Cardiac muscle cell (in vitro differentiated cells and primary cell): ENCODE measurements around the gene FLRT3. TPM values are rescaled to one million over a fixed set of nuclear protein-coding genes. Genes with fewer than 3 reads are reported as not detected.

Experiments used
- DNase-seq, 2 donors: peaks; one replicate each; pipeline versions ENCODE4 v3.0.0 to v3.0.0-alpha.2; 2010 to 2017; ENCODE audit warnings: low read depth in 1 of 2, low spot score in 1 of 2
- H3K27ac ChIP-seq: fragments of 200-600 bp; sonication (generic); 2 replicates; pipeline ENCODE4 v1.5.1; 2016
- H3K27me3 ChIP-seq: fragments of 200-600 bp; sonication (generic); 2 replicates; pipeline ENCODE4 v1.6.0; 2016; ENCODE audit warnings: control low read depth
- H3K36me3 ChIP-seq: fragments of 200-600 bp; sonication (generic); 2 replicates; pipeline ENCODE4 v1.5.1; 2016; ENCODE audit warnings: control low read depth
- H3K4me1 ChIP-seq: fragments of 200-600 bp; sonication (generic); 2 replicates; pipeline ENCODE4 v1.8.1; 2017; ENCODE audit warnings: low read depth, mild to moderate bottlenecking, mixed run types
- H3K4me3 ChIP-seq: fragments of 200-600 bp; sonication (generic); 2 replicates; pipeline ENCODE4 v1.5.1; 2016; ENCODE audit warnings: mild to moderate bottlenecking
- H3K9me3 ChIP-seq: fragments of 200-600 bp; sonication (generic); 2 replicates; pipeline ENCODE4 v1.5.1; 2017; ENCODE audit warnings: low read depth, mild to moderate bottlenecking, control low read depth
- CTCF ChIP-seq: IDR thresholded peaks from 2 replicates; pipeline ENCODE4 v1.5.1; 2012; ENCODE audit warnings: low read depth, mild to moderate bottlenecking, low read length
- polyA plus RNA-seq: library from polyadenylated mRNA; unstranded; fragments of >200 nt; fragmentation: Nextera tagmentation; extraction: Ambion mirVana; gene quantifications from 2 replicates; pipeline ENCODE4 v1.2.1, GENCODE V29; 2016
- total RNA-seq: library from RNA; depleted of rRNA; stranded (reverse); fragments of >200 nt; gene quantifications from 2 replicates; pipeline ENCODE4 v1.2.3, GENCODE V29; 2016

FLRT3 gene
- total and polyA plus RNA-seq, 2 experiments from 2014 or later = 3.2 to 5.4 TPM

GRCh38 chr20:14335052-14335451 lies 2.4 kb downstream of the FLRT3 start:
- no peak for DNase-seq
- Histone ChIP-seq H3K27me3 (no peaks in the 10 kb centered on the region), H3K4me3 (peak overlapping the region; percentile 43), H3K27ac (no peak overlapping the region), H3K36me3 (no peaks in the 10 kb centered on the region), H3K9me3 (no peaks in the 10 kb centered on the region), H3K4me1 (peaks cover 37% of the 10 kb centered on the region)
- no peak for TF ChIP-seq CTCF

- TF ChIP-seq CTCF = peak; percentile 23
- Histone ChIP-seq H3K4me1 (peaks cover 37% of the 10 kb centered on the region), H3K9me3 (no peaks in the 10 kb centered on the region), H3K27ac (no peak overlapping the region), H3K36me3 (no peaks in the 10 kb centered on the region), H3K27me3 (no peaks in the 10 kb centered on the region), H3K4me3 (peak overlapping the region; percentile 43)
- peak; percentile 30 to 75 for DNase-seq
Observed at GRCh38 chr20:14334306-14334930, 3.0 kb downstream of the FLRT3 start.

- no peak for DNase-seq
- no peaks in the 10 kb centered on the region for H3K9me3 ChIP-seq
- peaks cover 37% of the 10 kb centered on the region for H3K4me1 ChIP-seq
- H3K27ac ChIP-seq = no peak overlapping the region
- no peaks in the 10 kb centered on the region for H3K36me3 ChIP-seq
- H3K27me3 ChIP-seq = no peaks in the 10 kb centered on the region
- H3K4me3 ChIP-seq = peak overlapping the region; percentile 12
- TF ChIP-seq CTCF = no peak
Observed at GRCh38 chr20:14333721-14334120, 3.7 kb downstream of the FLRT3 start.

- Histone ChIP-seq H3K9me3 (no peaks in the 10 kb centered on the region), H3K27me3 (no peaks in the 10 kb centered on the region), H3K36me3 (no peaks in the 10 kb centered on the region), H3K4me3 (no peak overlapping the region), H3K27ac (no peak overlapping the region), H3K4me1 (peaks cover 37% of the 10 kb centered on the region)
- DNase-seq = no peak
- TF ChIP-seq CTCF = no peak
Observed at GRCh38 chr20:14332866-14333265, 4.5 kb downstream of the FLRT3 start.

GRCh38 chr20:14331646-14332045 lies 5.8 kb downstream of the FLRT3 start:
- Histone ChIP-seq H3K9me3 (no peaks in the 10 kb centered on the region), H3K4me1 (peaks cover 36% of the 10 kb centered on the region), H3K27me3 (no peaks in the 10 kb centered on the region), H3K4me3 (no peak overlapping the region), H3K36me3 (peaks cover 4% of the 10 kb centered on the region), H3K27ac (no peak overlapping the region)
- DNase-seq = no peak
- no peak for TF ChIP-seq CTCF
